H1 (cell line): ENCODE results near the gene NIPAL3. TPM values are rescaled to one million over a fixed set of nuclear protein-coding genes. Genes with fewer than 3 reads are reported as not detected.

Experiments
- SIN3A ChIP-seq, 2 experiments: IDR thresholded peaks in 1 of 2; conservative IDR thresholded peaks in 1 of 2; 2 replicates each; pipeline ENCODE4 v1.6.1; 2011 to 2012; ENCODE audit warnings: low read length in 2 of 2, improper control_type of control experiment in 1 of 2, low read depth in 1 of 2, mild to moderate bottlenecking in 1 of 2
- YY1 ChIP-seq: IDR thresholded peaks from 2 replicates; pipeline ENCODE4 v1.6.1; 2011; ENCODE audit warnings: low read depth, mild to moderate bottlenecking, low read length
- polyA plus RNA-seq, 7 experiments: library from polyadenylated mRNA; depleted of rRNA in 3 of 7; stranded (reverse) in 5 of 7; unstranded in 2 of 7; fragments of >200 nt in 5 of 7; fragments of 200-250 nt in 2 of 7; gene quantifications; 1 replicate in 5 of 7; 2 replicates in 1 of 7; 4 replicates in 1 of 7; pipeline versions ENCODE4 v1.2.1 to v1.2.3, GENCODE V29; 2011 to 2013; ENCODE audit warnings: missing spikeins in 2 of 7, mixed read lengths in 2 of 7
- total RNA-seq: library from RNA; stranded (reverse); fragmentation: NEBNext Ultra II Directional; extraction: Animal tissue kit (Norgen Biotek cat#: 25700); gene quantifications from 2 replicates; pipeline ENCODE4 v1.2.1, GENCODE V29; 2021

Gene NIPAL3
- total and polyA plus RNA-seq, 2 of the 8 experiments (the other 6 are each of a cell fraction or from before 2014, with no cell fraction given), result 8.8 to 11.0 TPM

- TF ChIP-seq SIN3A (conservative IDR thresholded peaks at IDR 0.05 in 1 of 2, IDR thresholded peaks at IDR 0.05 in 1 of 2; ENCODE audit: low read depth in 1 of 2, low read length in 2 of 2) (no peak), YY1 (no peak)
- TF ChIP-seq, all 59 proteins: peak for 0
Observed at GRCh38 chr1:24440436-24440835, 24.8 kb downstream of the NIPAL3 start (continued).
